GM23338 (cell line): Measurements from ENCODE around the gene AOC1. TPM values are rescaled to one million over a fixed set of nuclear protein-coding genes. Genes with fewer than 3 reads are reported as not detected.

Experiments
- ATAC-seq: fragments of 200-7000 bp; cut with Tn5 transposase; 3 replicates; pipeline ENCODE4 v1.9.1; 2020
- DNase-seq: peaks from one replicate; pipeline ENCODE4 v3.0.0-alpha.2; 2015; ENCODE audit warnings: low spot score
- H2AFZ ChIP-seq: fragments of 200-600 bp; sonication (generic); 2 replicates; pipeline ENCODE4 v1.8.0; 2016; ENCODE audit warnings: antibody characterized with exemption, mild to moderate bottlenecking, moderate library complexity
- H3F3A ChIP-seq: fragments of 200-600 bp; sonication (generic); replicated peaks from 2 replicates; pipeline ENCODE4 v1.8.0; 2017; ENCODE audit warnings: antibody characterized with exemption, mixed run types, low read depth
- H3K27ac ChIP-seq: fragments of 200-600 bp; sonication (generic); 2 replicates; pipeline ENCODE4 v1.6.1; 2016; ENCODE audit warnings: low read depth
- H3K27me3 ChIP-seq: fragments of 200-600 bp; sonication (generic); 2 replicates; pipeline ENCODE4 v1.8.0; 2016; ENCODE audit warnings: mild to moderate bottlenecking, mixed run types, moderate library complexity; ENCODE audit not compliant: insufficient read depth
- H3K36me3 ChIP-seq: fragments of 200-600 bp; sonication (generic); 2 replicates; pipeline ENCODE4 v1.8.0; 2016; ENCODE audit warnings: mild to moderate bottlenecking; ENCODE audit not compliant: insufficient read depth
- H3K4me1 ChIP-seq: fragments of 200-600 bp; sonication (generic); 2 replicates; pipeline ENCODE4 v1.8.0; 2016; ENCODE audit warnings: mild to moderate bottlenecking, moderate library complexity; ENCODE audit not compliant: insufficient read depth
- H3K4me2 ChIP-seq: fragments of 200-600 bp; sonication (generic); 2 replicates; pipeline ENCODE4 v1.7.1; 2017; ENCODE audit warnings: mixed run types
- H3K4me3 ChIP-seq: fragments of 200-600 bp; sonication (generic); 2 replicates; pipeline ENCODE4 v1.6.1; 2016; ENCODE audit warnings: mixed run types
- H3K79me2 ChIP-seq: fragments of 200-600 bp; sonication (generic); replicated peaks from 2 replicates; pipeline ENCODE4 v1.8.0; 2017; ENCODE audit warnings: mild to moderate bottlenecking; ENCODE audit not compliant: insufficient read depth
- H3K9me2 ChIP-seq: fragments of 200-600 bp; sonication (generic); 2 replicates; pipeline ENCODE4 v1.8.0; 2017; ENCODE audit not compliant: insufficient read depth
- H4K20me1 ChIP-seq: fragments of 200-600 bp; sonication (generic); replicated peaks from 2 replicates; pipeline ENCODE4 v1.8.0; 2017; ENCODE audit warnings: mild to moderate bottlenecking; ENCODE audit not compliant: insufficient read depth
- H3K27ac Mint-ChIP-seq: 2 replicates; pipeline ENCODE4 v1.8.0; 2020; ENCODE audit warnings: inconsistent platforms, mild to moderate bottlenecking, moderate library complexity, mixed read lengths
- H3K27me3 Mint-ChIP-seq: 3 replicates; pipeline ENCODE4 v1.8.0; 2022; ENCODE audit warnings: low read depth, mild to moderate bottlenecking, moderate library complexity, mixed read lengths, inconsistent platforms; ENCODE audit not compliant: insufficient read depth, poor library complexity
- H3K36me3 Mint-ChIP-seq: 3 replicates; pipeline ENCODE4 v1.8.0; 2021; ENCODE audit warnings: low read depth, mild to moderate bottlenecking, inconsistent platforms, moderate library complexity, mixed read lengths
- H3K4me1 Mint-ChIP-seq: 3 replicates; pipeline ENCODE4 v1.8.0; 2020; ENCODE audit warnings: mild to moderate bottlenecking, inconsistent platforms, mixed read lengths
- H3K4me3 Mint-ChIP-seq: 3 replicates; pipeline ENCODE4 v1.8.0; 2021; ENCODE audit warnings: moderate library complexity, mild to moderate bottlenecking, inconsistent platforms, mixed read lengths
- H3K9me3 Mint-ChIP-seq: 3 replicates; pipeline ENCODE4 v1.8.0; 2020; ENCODE audit warnings: moderate library complexity, mild to moderate bottlenecking, inconsistent platforms, mixed read lengths
- CREB1 ChIP-seq: fragments of 250-450 bp; sonication (Bioruptor Pico); IDR thresholded peaks from 2 replicates; pipeline ENCODE4 v1.5.0; 2020; ENCODE audit warnings: low read depth, mild to moderate bottlenecking, moderate library complexity
- CTCF ChIP-seq, 2 experiments: fragments of 200-600 bp in 1 of 2; sonication (generic) in 1 of 2; conservative IDR thresholded peaks; 2 replicates each; pipeline versions ENCODE4 v1.5.1 to v1.6.1; 2016 to 2017; ENCODE audit warnings: antibody characterized with exemption in 2 of 2, low read depth in 2 of 2, mild to moderate bottlenecking in 2 of 2, moderate library complexity in 1 of 2
- EZH2 ChIP-seq: fragments of 200-600 bp; sonication (generic); IDR thresholded peaks from one replicate; pipeline ENCODE4 v1.8.0; 2017; ENCODE audit warnings: antibody characterized with exemption, mild to moderate bottlenecking, low read depth; ENCODE audit not compliant: unreplicated experiment
- EZH2phosphoT487 ChIP-seq: fragments of 200-600 bp; sonication (generic); IDR thresholded peaks from one replicate; pipeline ENCODE4 v1.8.1; 2018; ENCODE audit warnings: antibody characterized with exemption; ENCODE audit not compliant: unreplicated experiment
- JUNB ChIP-seq: IDR thresholded peaks from one replicate; pipeline ENCODE4 v1.6.1; 2016; ENCODE audit warnings: antibody characterized with exemption; ENCODE audit not compliant: unreplicated experiment
- NANOG ChIP-seq: IDR thresholded peaks from 2 replicates; pipeline ENCODE4 v1.6.1; 2016; ENCODE audit warnings: antibody characterized with exemption, borderline replicate concordance
- POLR2AphosphoS5 ChIP-seq: IDR thresholded peaks from 2 replicates; pipeline ENCODE4 v1.6.1; 2016; ENCODE audit warnings: antibody characterized with exemption, low read depth
- ZNF114 ChIP-seq: fragments of 250-450 bp; sonication (Bioruptor Pico); IDR thresholded peaks from 2 replicates; pipeline ENCODE4 v1.5.0; 2020; ENCODE audit warnings: mild to moderate bottlenecking, moderate library complexity
- polyA plus RNA-seq: library from polyadenylated mRNA; unstranded; fragments of >200 nt; fragmentation: Nextera tagmentation; extraction: Ambion mirVana; gene quantifications from 2 replicates; pipeline ENCODE4 v1.2.1, GENCODE V29; 2016
- total RNA-seq: library from RNA; depleted of rRNA; stranded (reverse); fragments of >200 nt; shearing (Covaris generic); gene quantifications from 2 replicates; pipeline ENCODE4 v1.2.3, GENCODE V29; 2014
- TF ChIP-seq, protein P1 (sequence below): IDR thresholded peaks from one replicate; pipeline ENCODE4 v1.6.1; 2018; ENCODE audit warnings: antibody characterized with exemption; ENCODE audit not compliant: unreplicated experiment
- TF ChIP-seq, protein P2 (sequence below): IDR thresholded peaks from 2 replicates; pipeline ENCODE4 v1.6.1; 2016; ENCODE audit warnings: antibody characterized with exemption

Gene AOC1
- total and polyA plus RNA-seq, 2 experiments from 2014 or later = not detected

DNA sequence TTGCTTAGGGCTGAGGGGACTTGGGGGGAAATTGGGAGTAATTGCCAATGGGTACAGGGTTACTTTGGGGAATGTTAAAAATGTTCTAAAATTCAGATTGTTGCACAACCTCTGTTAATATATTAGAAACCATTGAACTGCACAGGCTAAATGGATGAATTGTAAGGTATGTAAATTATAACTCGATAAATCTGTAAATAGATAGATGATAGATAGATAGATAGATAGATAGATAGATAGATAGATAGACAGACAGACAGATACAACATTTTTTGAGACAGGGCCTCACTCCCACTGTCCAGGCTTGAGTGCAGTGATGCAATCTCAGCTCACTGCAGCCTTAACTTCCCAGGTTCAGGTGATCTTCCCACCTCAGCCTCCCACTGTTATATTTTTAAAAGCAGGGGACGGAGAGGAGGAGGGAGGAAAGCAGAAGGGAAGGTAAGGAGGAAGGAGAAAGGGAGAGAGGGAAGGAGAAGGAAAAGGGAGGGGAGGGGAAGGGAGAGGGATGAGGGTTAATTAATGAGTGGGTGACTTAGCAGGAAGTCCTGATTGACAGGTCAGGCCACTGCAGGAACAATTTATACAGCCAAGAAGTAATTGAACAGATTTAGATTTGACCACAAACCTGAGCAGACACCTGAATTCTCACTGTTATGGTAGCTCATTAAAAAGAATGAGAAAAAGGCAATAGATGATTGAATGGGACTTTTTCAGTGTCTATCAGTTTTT is 38.7 kb downstream of the AOC1 start:
- Mint-ChIP-seq H3K4me1 (no peaks in the 10 kb centered on the region), H3K36me3 (peaks cover 4% of the 10 kb centered on the region; the same call in 1 of the 3 replicates), H3K27ac (no peak overlapping the region), H3K27me3 (peaks cover 5% of the 10 kb centered on the region), H3K9me3 (peaks cover 24% of the 10 kb centered on the region), H3K4me3 (no peak overlapping the region)
- no peaks in the 10 kb centered on the region for H3K79me2 ChIP-seq
- H3K4me2 ChIP-seq = no peak overlapping the region
- H3K4me3 ChIP-seq = no peak overlapping the region
- H4K20me1 ChIP-seq = no peaks in the 10 kb centered on the region
- no peak for DNase-seq
- H2AFZ ChIP-seq = no peak overlapping the region
- TF ChIP-seq ZNF114 (CRISPR knock-in tag) (no peak), CREB1 (no peak), POLR2AphosphoS5 (no peak)
- TF ChIP-seq, protein P1, sequence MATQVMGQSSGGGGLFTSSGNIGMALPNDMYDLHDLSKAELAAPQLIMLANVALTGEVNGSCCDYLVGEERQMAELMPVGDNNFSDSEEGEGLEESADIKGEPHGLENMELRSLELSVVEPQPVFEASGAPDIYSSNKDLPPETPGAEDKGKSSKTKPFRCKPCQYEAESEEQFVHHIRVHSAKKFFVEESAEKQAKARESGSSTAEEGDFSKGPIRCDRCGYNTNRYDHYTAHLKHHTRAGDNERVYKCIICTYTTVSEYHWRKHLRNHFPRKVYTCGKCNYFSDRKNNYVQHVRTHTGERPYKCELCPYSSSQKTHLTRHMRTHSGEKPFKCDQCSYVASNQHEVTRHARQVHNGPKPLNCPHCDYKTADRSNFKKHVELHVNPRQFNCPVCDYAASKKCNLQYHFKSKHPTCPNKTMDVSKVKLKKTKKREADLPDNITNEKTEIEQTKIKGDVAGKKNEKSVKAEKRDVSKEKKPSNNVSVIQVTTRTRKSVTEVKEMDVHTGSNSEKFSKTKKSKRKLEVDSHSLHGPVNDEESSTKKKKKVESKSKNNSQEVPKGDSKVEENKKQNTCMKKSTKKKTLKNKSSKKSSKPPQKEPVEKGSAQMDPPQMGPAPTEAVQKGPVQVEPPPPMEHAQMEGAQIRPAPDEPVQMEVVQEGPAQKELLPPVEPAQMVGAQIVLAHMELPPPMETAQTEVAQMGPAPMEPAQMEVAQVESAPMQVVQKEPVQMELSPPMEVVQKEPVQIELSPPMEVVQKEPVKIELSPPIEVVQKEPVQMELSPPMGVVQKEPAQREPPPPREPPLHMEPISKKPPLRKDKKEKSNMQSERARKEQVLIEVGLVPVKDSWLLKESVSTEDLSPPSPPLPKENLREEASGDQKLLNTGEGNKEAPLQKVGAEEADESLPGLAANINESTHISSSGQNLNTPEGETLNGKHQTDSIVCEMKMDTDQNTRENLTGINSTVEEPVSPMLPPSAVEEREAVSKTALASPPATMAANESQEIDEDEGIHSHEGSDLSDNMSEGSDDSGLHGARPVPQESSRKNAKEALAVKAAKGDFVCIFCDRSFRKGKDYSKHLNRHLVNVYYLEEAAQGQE = no peak
- TF ChIP-seq, protein P2, sequence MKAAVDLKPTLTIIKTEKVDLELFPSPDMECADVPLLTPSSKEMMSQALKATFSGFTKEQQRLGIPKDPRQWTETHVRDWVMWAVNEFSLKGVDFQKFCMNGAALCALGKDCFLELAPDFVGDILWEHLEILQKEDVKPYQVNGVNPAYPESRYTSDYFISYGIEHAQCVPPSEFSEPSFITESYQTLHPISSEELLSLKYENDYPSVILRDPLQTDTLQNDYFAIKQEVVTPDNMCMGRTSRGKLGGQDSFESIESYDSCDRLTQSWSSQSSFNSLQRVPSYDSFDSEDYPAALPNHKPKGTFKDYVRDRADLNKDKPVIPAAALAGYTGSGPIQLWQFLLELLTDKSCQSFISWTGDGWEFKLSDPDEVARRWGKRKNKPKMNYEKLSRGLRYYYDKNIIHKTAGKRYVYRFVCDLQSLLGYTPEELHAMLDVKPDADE = no peak
- H3K4me1 ChIP-seq = no peaks in the 10 kb centered on the region
- H3K27me3 ChIP-seq = no peaks in the 10 kb centered on the region
- H3K9me2 ChIP-seq = no peaks in the 10 kb centered on the region
- no peaks in the 10 kb centered on the region for H3K36me3 ChIP-seq
- H3K27ac ChIP-seq = no peak overlapping the region
- H3F3A ChIP-seq = no peaks in the 10 kb centered on the region
- no peak for ATAC-seq

DNA sequence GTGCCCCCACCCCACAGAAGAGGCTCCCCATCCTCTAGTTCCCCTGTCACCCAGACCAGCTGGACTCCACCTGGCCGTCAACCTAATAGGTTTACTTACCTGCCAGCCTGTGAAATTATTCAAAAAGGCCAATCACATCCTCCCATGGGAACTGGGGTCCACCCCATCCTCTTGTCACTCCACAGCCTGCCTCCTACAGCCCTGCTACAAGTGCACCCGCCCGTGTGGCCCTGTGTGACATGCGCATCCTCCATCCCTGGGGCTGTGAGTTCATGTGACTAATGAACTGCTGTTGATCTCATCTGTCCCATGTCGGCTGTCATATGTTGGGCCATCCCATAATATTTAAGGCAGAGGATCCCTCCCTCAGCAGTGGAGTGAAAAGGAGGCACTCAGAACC is 39.4 kb downstream of the AOC1 start:
- DNase-seq = no peak
- peaks cover 4% of the 10 kb centered on the region; the same call in 1 of the 3 replicates for H3K36me3 Mint-ChIP-seq
- no peak overlapping the region for H3K27ac Mint-ChIP-seq
- Histone ChIP-seq H3K4me1 (no peaks in the 10 kb centered on the region), H3K36me3 (no peaks in the 10 kb centered on the region), H3K4me3 (no peak overlapping the region), H3K27me3 (no peaks in the 10 kb centered on the region), H2AFZ (no peak overlapping the region), H3F3A (no peaks in the 10 kb centered on the region), H3K79me2 (no peaks in the 10 kb centered on the region), H3K4me2 (no peak overlapping the region), H3K27ac (no peak overlapping the region), H4K20me1 (no peaks in the 10 kb centered on the region), H3K9me2 (no peaks in the 10 kb centered on the region)
- no peak overlapping the region for H3K4me3 Mint-ChIP-seq
- H3K27me3 Mint-ChIP-seq = peaks cover 5% of the 10 kb centered on the region
- H3K4me1 Mint-ChIP-seq = peaks cover 3% of the 10 kb centered on the region; the same call in 1 of the 3 replicates
- ATAC-seq = no peak
- peaks cover 22% of the 10 kb centered on the region for H3K9me3 Mint-ChIP-seq
- TF ChIP-seq EZH2 = no peak
- TF ChIP-seq POLR2AphosphoS5 = no peak
- TF ChIP-seq NANOG = no peak
- no peak for TF ChIP-seq ZNF114 (CRISPR knock-in tag)
- TF ChIP-seq, protein P1 = no peak
- no peak for TF ChIP-seq CREB1
- TF ChIP-seq EZH2phosphoT487 = no peak
- no peak for TF ChIP-seq JUNB
- no peak for TF ChIP-seq CTCF (conservative IDR thresholded peaks at IDR 0.05; ENCODE audit: low read depth in 2 of 2)
